Measurements from ENCODE around the gene ZNF609.

The ZNF609 gene

DNA sequence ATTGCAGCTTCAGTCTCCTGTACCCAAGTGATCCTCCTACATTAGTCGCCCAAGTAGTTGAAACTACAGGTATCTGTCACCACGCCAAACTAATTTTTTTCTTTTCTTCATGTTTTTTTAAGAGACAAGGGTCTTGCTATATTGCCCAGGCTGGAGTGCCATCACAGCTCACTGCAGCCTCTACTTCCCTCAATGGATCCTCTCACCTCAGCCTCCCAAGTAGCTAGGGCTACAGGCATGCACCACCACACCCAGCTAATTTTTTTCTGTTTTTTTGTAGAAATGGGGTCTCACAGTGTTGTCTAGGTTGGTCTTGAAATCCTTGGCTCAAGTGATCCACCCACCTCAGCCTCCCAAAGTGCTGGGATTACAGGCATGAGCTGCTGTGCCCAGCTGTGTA, 89.5 kb downstream of the ZNF609 start:
- DNase-seq (ENCODE audit: low read depth in 2 of 2): no peak
- H3K4me3 ChIP-seq (replicated peaks in 1 of 2; ENCODE audit: low read depth in 2 of 2, low read length in 2 of 2): no peak overlapping the region
- TF ChIP-seq, protein P1, sequence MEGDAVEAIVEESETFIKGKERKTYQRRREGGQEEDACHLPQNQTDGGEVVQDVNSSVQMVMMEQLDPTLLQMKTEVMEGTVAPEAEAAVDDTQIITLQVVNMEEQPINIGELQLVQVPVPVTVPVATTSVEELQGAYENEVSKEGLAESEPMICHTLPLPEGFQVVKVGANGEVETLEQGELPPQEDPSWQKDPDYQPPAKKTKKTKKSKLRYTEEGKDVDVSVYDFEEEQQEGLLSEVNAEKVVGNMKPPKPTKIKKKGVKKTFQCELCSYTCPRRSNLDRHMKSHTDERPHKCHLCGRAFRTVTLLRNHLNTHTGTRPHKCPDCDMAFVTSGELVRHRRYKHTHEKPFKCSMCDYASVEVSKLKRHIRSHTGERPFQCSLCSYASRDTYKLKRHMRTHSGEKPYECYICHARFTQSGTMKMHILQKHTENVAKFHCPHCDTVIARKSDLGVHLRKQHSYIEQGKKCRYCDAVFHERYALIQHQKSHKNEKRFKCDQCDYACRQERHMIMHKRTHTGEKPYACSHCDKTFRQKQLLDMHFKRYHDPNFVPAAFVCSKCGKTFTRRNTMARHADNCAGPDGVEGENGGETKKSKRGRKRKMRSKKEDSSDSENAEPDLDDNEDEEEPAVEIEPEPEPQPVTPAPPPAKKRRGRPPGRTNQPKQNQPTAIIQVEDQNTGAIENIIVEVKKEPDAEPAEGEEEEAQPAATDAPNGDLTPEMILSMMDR (IDR thresholded peaks at IDR 0.05; ENCODE audit: low read depth, low read length): no peak

DNA sequence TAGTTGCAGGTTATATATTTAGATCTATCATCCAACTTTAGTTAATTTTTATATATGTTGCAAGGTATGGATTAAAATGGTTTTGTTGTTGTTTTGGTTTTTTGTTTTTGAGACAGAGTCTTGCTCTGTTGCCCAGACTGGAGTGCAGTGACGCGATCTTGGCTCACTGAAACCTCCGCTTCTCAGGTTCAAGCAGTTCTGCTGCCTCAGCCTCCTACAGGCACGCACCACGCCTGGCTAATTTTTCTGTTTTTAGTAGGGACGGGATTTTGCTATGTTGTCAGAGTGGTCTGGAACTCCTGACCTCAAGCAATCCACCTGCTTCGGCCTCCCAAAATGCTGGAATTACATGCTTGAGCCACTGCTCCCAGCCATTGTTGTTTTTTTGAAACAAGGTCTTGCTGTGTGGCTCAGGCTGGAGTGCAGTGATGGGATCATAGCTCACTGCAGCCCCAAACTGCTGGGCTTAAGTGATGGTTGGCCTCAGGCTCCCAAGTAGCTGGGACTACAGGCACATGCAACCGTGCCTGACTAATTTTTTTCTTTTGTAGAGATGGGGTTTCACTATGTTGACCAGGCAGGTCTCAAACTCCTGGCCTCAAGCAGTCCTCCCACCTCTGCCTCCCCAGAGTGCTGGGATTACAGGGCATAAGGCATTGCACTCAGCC, 92.0 kb downstream of the ZNF609 start:
- DNase-seq (ENCODE audit: low read depth in 2 of 2): no peak
- TF ChIP-seq, protein P1 (IDR thresholded peaks at IDR 0.05; ENCODE audit: low read depth, low read length): no peak
- no peak overlapping the region for H3K4me3 ChIP-seq (replicated peaks in 1 of 2; ENCODE audit: low read depth in 2 of 2, low read length in 2 of 2)

DNA sequence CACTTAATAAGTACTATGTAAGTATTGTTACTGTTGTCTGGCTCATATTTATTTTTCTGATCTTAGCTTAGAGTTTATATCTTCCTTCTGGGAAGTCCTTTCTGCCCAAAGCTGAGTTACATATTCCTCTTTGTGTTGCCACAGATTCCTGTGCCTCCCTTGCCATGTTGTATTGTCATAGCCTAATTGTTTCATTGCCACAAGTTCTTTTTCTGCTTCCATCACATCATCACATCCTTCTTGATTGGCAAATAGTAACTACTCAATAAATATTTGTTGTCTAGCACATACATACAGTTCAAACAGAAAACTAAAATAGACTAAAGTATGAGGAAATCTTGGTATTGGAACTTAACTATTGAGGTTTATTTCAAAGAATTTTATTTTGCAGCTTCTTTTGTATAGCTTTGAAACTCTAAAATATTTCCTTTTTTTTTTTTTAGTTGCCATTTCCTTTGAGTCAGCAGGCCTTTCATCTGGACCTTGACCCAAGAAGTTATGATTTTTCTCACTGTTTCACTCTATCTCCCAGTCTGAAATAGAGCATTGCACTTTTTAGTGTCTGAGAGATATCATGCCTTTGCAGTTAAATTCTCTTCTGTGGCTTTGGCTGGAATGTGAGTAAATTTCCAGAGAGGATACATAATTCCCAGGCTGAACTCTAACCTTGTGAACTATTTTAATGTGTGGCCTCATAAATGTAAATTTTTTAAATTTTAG, 98.2 kb downstream of the ZNF609 start:
- H3K4me3 ChIP-seq (replicated peaks in 1 of 2; ENCODE audit: low read depth in 2 of 2, low read length in 2 of 2): no peak overlapping the region
- peak in 1 of 2 donors; percentile 32 for DNase-seq (ENCODE audit: low read depth in 2 of 2)
- TF ChIP-seq, protein P1 (IDR thresholded peaks at IDR 0.05; ENCODE audit: low read depth, low read length): no peak

DNA sequence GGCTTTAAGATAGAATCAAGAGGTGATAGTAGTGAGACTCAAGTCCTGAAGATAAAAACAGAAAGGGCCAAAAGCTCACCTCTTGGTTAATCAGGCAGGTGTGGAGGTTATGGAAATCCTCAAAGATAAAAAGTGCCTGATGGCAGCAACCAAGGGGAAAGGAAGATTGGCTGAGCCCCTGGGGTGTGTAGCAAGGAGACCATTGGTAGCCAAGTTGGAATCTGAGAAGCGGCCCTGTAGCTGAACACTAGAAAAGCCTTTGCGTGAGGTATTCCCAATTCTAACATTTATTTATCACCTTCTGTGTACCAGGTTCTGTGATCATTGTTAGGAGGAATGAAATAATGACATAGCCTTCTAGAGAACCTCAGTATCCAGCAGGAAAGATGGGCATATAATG, 98.9 kb downstream of the ZNF609 start:
- DNase-seq (ENCODE audit: low read depth in 2 of 2): no peak
- H3K4me3 ChIP-seq (replicated peaks in 1 of 2; ENCODE audit: low read depth in 2 of 2, low read length in 2 of 2): no peak overlapping the region
- TF ChIP-seq, protein P1 (IDR thresholded peaks at IDR 0.05; ENCODE audit: low read depth, low read length): no peak

DNA sequence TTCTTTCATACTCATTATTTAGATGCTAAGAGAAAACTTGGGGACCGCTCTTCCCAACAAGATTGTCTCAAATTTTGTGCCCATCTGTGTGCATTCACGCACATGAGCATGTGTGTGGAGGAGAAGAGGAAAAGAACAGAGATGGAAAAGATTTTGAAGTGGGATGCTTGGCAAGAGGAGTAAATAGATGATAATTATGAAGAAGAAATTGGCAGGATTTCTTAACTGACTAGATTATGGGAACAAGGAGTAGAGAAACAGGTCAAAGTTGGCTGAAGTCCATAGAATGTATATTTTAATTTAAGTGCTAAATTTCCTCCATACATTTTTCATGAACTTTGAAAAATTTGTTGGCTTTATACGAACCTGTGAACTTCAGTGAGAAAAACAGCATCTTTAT, 100.1 kb downstream of the ZNF609 start:
- no peak for DNase-seq (ENCODE audit: low read depth in 2 of 2)
- no peak overlapping the region for H3K4me3 ChIP-seq (replicated peaks in 1 of 2; ENCODE audit: low read depth in 2 of 2, low read length in 2 of 2)
- TF ChIP-seq, protein P1 (IDR thresholded peaks at IDR 0.05; ENCODE audit: low read depth, low read length): no peak

DNA sequence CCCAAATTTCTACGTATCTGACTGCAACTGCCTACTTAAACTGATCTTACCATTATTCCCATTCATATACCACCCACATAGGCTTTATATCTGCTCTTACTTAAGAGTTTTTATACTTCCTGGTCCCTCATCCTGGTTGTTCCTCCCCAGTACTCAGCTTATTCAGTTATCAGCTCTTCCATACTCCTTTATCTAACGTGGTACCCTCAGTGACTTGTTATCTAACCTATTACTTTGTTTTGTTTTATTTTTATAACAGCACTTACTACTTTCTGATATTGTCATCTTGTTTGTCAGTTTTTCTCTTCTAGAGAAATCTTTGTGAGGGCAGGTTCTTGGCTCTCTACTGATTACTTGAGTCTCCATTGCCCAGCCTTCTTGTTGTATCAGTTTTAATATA, 100.6 kb downstream of the ZNF609 start:
- TF ChIP-seq, protein P1 (IDR thresholded peaks at IDR 0.05; ENCODE audit: low read depth, low read length): no peak
- DNase-seq (ENCODE audit: low read depth in 2 of 2): no peak

More for the DNA sequence above, 100.6 kb downstream of the ZNF609 start:
- no peak overlapping the region for H3K4me3 ChIP-seq (replicated peaks in 1 of 2; ENCODE audit: low read depth in 2 of 2, low read length in 2 of 2)

Measured in cardiac fibroblast (primary cell).